AG04450 (cell line): Measurements from ENCODE around the gene ZBTB26. TPM values are rescaled to one million over a fixed set of nuclear protein-coding genes. Genes with fewer than 3 reads are reported as not detected.
A peak's percentile ranks its signal among the peaks of the same experiment; 100 is the strongest.

Experiments
- CTCF ChIA-PET: fragments of 300-600, 350-600 bp; formaldehyde crosslinking; extraction: SDS; loops from one replicate; lab custom pipeline; 2022; ENCODE audit warnings: antibody characterized with exemption, inconsistent platforms; lab: Charles Lee
- POLR2A ChIA-PET: fragments of 350-600 bp; formaldehyde crosslinking; extraction: SDS; loops from one replicate; lab custom pipeline; 2021; ENCODE audit warnings: antibody characterized with exemption, inconsistent platforms; lab: Yijun Ruan, JAX
- DNase-seq: peaks from one replicate; pipeline ENCODE4 v3.0.0-alpha.2; 2011; ENCODE audit warnings: low read depth, low spot score
- H3K27ac ChIP-seq: one replicate; pipeline ENCODE4 v1.5.1; 2012; ENCODE audit warnings: low read depth, low read length, control low read depth
- H3K27me3 ChIP-seq: one replicate; pipeline ENCODE4 v1.6.0; 2012; ENCODE audit warnings: low read length; ENCODE audit not compliant: control insufficient read depth, insufficient read depth
- H3K4me3 ChIP-seq: 2 replicates; pipeline ENCODE4 v1.5.1; 2011; ENCODE audit warnings: mild to moderate bottlenecking, low read depth, low read length, control low read depth
- H3K9me3 ChIP-seq: 2 replicates; pipeline ENCODE4 v1.5.1; 2012; ENCODE audit warnings: low read length; ENCODE audit not compliant: control insufficient read depth, insufficient read depth
- CTCF ChIP-seq: IDR thresholded peaks from 2 replicates; pipeline ENCODE4 v1.5.1; 2011; ENCODE audit warnings: low read depth, low read length, control low read depth, inconsistent platforms
- polyA minus RNA-seq: library from RNA; depleted of rRNA, polyadenylated mRNA; stranded (reverse); fragments of >200 nt; gene quantifications from 2 replicates; pipeline ENCODE4 v1.2.3, GENCODE V29; 2011; rRNA and poly(A)+ RNA removed
- polyA plus RNA-seq: library from polyadenylated mRNA; depleted of rRNA; stranded (reverse); fragments of >200 nt; gene quantifications from 2 replicates; pipeline ENCODE4 v1.2.3, GENCODE V29; 2011; rRNA removed

Gene ZBTB26
- polyA plus RNA-seq, result 8.2 and 9.6 TPM in 2 replicates
- 5.0 and 8.3 TPM in 2 replicates for polyA minus RNA-seq

- TF ChIP-seq CTCF, result 0 out of 2 replicates have a peak, but pooled peaks have one; percentile 6
- H3K9me3 ChIP-seq, result peaks cover 3% of the 10 kb centered on the region; the same call in 1 of the 2 replicates
- no peak for DNase-seq
- peak within 1 kb of the TSS; percentile 92 for H3K4me3 ChIP-seq
- ChIA-PET CTCF (interaction anchor here (0.9 to 2.5 kb wide), 3 partner anchors 10 to 418 kb away, joined by 3 to 8 read pairs (median 3); no protein-coding TSS in a partner anchor), POLR2A (interaction anchor here (0.6 to 3.5 kb wide), 6 partner anchors 9 to 525 kb away, joined by 3 to 38 read pairs (median 8); partner anchors contain the start of genes RABGAP1 and ZBTB6)
- peak within 1 kb of the TSS; percentile 75 for H3K27ac ChIP-seq
- no peaks in the 10 kb centered on the region for H3K27me3 ChIP-seq
Observed at GRCh38 chr9:122931226-122932121, at the start of gene ZBTB26. Gene ZBTB26 (minus strand): TSS chr9:122931512. CDS start chr9:122919934, 11,578 bp downstream.

- ChIA-PET CTCF (no interaction called here), POLR2A (no interaction called here)
- Histone ChIP-seq H3K9me3 (no peaks in the 10 kb centered on the region), H3K27ac (no peak overlapping the region), H3K4me3 (no peak overlapping the region), H3K27me3 (no peaks in the 10 kb centered on the region)
- no peak for DNase-seq
- TF ChIP-seq CTCF, result no peak
Observed at GRCh38 chr9:122978601-122979000, 47.3 kb upstream of the ZBTB26 start.

- CTCF ChIA-PET, result interaction anchor here (1.5 kb wide), 1 partner anchor 15 kb away, joined by 6 read pairs; no protein-coding TSS in a partner anchor
- H3K4me3 ChIP-seq, result no peak overlapping the region
- TF ChIP-seq CTCF, result no peak
- DNase-seq, result no peak
- no peaks in the 10 kb centered on the region for H3K27me3 ChIP-seq
- POLR2A ChIA-PET, result no interaction called here
- H3K9me3 ChIP-seq, result no peaks in the 10 kb centered on the region
- no peak overlapping the region for H3K27ac ChIP-seq
Observed at GRCh38 chr9:122975196-122975595, 43.9 kb upstream of the ZBTB26 start.

GRCh38 chr9:122961139-122961538, 29.8 kb upstream of the ZBTB26 start:
- Histone ChIP-seq H3K27ac (no peak overlapping the region), H3K4me3 (no peak overlapping the region), H3K27me3 (no peaks in the 10 kb centered on the region), H3K9me3 (no peaks in the 10 kb centered on the region)
- DNase-seq, result no peak
- CTCF ChIA-PET, result interaction anchor here (0.9 kb wide), 1 partner anchor 29 kb away, joined by 3 read pairs; no protein-coding TSS in a partner anchor
- POLR2A ChIA-PET, result no interaction called here
- TF ChIP-seq CTCF, result no peak
